ENCODE measurements around the gene ACTL10.

The ACTL10 gene

DNA sequence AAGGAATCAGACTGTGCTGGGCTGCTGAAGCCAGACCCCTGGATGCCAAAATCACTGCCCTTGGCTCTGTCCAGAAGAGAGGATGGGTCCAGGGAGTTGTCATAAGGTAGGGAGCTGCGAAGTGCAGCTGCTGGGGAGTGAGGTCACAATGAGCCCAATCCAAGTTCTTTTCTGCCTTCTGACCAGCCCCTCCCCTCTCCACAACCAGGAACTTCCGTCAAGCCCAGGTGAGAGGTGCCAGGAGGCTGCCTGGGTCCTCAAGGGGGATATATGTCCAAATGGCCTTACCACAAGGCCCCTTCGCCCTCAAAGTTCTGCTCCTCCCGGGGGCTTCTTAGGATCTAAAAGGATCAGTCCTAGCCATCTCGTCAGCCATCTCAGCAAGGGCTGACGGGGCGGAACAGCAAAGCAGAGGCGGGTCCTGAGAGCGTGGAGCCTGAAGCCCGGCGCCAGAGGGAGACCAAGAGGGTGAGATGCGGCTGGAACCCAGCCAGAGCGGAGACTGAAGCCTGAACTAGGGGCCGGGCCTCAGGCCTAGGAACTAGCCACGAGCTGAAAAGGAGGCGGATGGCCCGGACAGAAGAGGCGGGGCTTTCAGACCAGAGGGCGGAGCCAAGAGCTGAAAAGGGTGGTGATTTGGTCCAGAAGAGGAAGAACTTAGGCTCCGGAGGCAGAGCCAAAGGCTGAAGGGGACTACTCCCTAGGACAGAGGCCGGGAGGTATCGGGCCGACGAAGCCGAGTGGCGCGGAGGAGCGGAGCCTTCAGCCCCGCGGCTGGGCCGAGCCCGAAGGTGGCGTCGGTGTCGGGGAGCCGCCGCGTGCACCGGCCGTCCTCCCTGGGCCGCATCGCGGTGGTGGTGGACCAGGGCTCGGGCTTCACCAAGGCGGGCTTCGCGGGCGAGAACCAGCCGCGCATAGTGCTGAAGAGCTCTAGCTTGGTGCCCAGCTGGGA lies at the start of gene ACTL10:
TSS of gene ACTL10 (plus strand) at position 651 of the 952 bp plus-strand sequence. CDS start 555 bp downstream, outside the sequence.
- TF ChIP-seq, protein P1, sequence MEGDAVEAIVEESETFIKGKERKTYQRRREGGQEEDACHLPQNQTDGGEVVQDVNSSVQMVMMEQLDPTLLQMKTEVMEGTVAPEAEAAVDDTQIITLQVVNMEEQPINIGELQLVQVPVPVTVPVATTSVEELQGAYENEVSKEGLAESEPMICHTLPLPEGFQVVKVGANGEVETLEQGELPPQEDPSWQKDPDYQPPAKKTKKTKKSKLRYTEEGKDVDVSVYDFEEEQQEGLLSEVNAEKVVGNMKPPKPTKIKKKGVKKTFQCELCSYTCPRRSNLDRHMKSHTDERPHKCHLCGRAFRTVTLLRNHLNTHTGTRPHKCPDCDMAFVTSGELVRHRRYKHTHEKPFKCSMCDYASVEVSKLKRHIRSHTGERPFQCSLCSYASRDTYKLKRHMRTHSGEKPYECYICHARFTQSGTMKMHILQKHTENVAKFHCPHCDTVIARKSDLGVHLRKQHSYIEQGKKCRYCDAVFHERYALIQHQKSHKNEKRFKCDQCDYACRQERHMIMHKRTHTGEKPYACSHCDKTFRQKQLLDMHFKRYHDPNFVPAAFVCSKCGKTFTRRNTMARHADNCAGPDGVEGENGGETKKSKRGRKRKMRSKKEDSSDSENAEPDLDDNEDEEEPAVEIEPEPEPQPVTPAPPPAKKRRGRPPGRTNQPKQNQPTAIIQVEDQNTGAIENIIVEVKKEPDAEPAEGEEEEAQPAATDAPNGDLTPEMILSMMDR (IDR thresholded peaks at IDR 0.05; ENCODE audit: low read depth, low read length) = no peak
- peak; percentile 58 for TF ChIP-seq POLR2A (IDR thresholded peaks at IDR 0.05; ENCODE audit: extremely low read depth, insufficient read length)
- peak; percentile 68 for TF ChIP-seq MYC (IDR thresholded peaks at IDR 0.05; ENCODE audit: low read depth, low read length)
- TF ChIP-seq, protein P2, sequence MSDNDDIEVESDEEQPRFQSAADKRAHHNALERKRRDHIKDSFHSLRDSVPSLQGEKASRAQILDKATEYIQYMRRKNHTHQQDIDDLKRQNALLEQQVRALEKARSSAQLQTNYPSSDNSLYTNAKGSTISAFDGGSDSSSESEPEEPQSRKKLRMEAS (IDR thresholded peaks at IDR 0.05; ENCODE audit: low read depth, low read length) = peak; percentile 52; the same call in 1 of the 2 replicates
- DNase-seq (ENCODE audit: low read depth) = peak; percentile 95
- peak within 1 kb of the TSS; percentile 40 for H3K4me3 ChIP-seq (ENCODE audit: low read depth, low read length)

DNA sequence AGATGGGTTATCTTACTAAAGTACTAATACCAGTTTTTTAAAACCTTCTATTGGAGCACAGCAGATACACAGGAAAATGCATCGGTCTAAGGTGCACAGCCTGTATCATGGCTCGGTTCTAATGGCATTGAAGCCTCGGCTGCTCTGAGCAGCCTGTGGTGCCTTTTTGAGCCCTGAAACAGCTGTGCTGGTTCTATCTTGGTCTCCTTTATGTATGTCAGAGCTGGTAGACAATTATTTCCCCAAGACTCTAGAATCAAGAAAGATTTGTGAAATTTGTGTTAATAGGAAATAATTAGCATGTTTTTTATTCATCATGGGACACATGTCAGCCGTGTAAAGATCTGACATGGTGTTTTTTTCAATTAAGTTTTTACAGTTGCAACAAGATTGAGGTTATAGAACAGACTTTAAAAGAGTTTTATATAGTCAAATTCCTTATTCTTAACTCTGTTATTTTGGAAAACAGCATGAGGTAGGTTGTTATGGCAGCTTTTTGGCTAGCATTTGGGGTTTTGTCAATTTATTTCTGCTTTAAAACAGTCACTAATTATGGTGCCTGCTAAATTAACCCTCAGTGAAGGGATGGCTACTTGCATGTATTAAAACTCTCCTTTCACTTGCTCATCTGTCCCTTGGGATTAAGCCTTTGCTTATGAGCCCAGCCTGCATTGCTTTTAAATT lies 44.9 kb upstream of the ACTL10 start:
- H3K4me3 ChIP-seq (ENCODE audit: low read depth, low read length) = no peak overlapping the region
- TF ChIP-seq, protein P1 (IDR thresholded peaks at IDR 0.05; ENCODE audit: low read depth, low read length) = no peak
- TF ChIP-seq MYC (IDR thresholded peaks at IDR 0.05; ENCODE audit: low read depth, low read length) = no peak
- no peak for DNase-seq (ENCODE audit: low read depth)

DNA sequence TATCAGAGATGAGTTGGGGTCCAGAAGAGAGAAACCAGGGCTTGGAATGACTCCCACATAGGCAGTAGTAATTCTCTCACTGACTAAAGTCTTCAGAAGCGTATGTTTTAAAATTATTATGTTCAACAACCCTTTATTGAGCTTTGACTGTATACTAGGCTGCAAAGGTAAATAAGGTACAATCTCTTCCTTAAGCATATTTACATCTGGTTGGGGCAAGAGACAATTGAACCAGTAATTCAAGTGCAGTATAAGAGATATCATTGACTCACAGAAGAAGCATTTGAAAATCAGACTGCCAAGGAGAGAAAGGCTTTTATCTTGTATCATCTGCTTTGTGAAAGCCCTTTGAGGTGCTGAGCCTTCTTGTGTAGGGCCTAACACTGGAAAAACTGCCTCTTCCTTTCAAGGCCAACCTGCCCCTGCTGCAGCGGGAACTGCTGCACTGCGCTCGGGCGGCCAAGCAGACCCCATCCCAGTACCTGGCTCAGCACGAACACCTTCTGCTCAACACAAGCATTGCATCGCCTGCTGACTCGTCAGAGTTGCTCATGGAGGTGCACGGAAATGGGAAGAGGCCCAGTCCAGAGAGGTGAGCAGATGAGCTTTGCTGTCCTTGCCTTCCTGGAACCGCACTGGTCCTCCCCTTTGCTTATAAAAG lies 43.9 kb upstream of the ACTL10 start:
- DNase-seq (ENCODE audit: low read depth) = no peak
- H3K4me3 ChIP-seq (ENCODE audit: low read depth, low read length) = no peak overlapping the region
- TF ChIP-seq MYC (IDR thresholded peaks at IDR 0.05; ENCODE audit: low read depth, low read length) (no peak), POLR2A (IDR thresholded peaks at IDR 0.05; ENCODE audit: extremely low read depth, insufficient read length) (no peak)
- TF ChIP-seq, protein P1 (IDR thresholded peaks at IDR 0.05; ENCODE audit: low read depth, low read length) = no peak
- TF ChIP-seq, protein P2 (IDR thresholded peaks at IDR 0.05; ENCODE audit: low read depth, low read length) = no peak

DNA sequence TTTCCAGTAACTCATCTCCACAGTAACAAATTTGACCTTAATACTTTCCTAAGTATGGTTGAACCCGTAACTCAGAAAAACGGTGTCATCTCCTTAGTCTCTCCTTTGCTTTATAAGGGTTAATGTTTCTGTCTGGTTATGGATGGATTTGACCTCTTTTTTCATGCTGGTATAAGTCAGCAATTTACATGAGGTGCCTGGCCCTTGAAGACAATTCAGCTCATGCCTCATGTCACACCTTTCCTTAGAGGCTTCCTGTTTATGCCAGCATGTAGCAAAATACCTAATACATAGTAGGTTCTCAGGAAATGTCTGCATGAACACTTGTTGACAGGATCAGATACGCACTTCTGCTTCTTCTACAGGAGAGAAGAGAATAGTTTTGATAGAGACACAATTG lies 42.3 kb upstream of the ACTL10 start:
- no peak for DNase-seq (ENCODE audit: low read depth)
- no peak overlapping the region for H3K4me3 ChIP-seq (ENCODE audit: low read depth, low read length)
- TF ChIP-seq, protein P1 (IDR thresholded peaks at IDR 0.05; ENCODE audit: low read depth, low read length) = no peak
- no peak for TF ChIP-seq POLR2A (IDR thresholded peaks at IDR 0.05; ENCODE audit: extremely low read depth, insufficient read length)
- no peak for TF ChIP-seq MYC (IDR thresholded peaks at IDR 0.05; ENCODE audit: low read depth, low read length)
- TF ChIP-seq, protein P2 (IDR thresholded peaks at IDR 0.05; ENCODE audit: low read depth, low read length) = no peak

DNA sequence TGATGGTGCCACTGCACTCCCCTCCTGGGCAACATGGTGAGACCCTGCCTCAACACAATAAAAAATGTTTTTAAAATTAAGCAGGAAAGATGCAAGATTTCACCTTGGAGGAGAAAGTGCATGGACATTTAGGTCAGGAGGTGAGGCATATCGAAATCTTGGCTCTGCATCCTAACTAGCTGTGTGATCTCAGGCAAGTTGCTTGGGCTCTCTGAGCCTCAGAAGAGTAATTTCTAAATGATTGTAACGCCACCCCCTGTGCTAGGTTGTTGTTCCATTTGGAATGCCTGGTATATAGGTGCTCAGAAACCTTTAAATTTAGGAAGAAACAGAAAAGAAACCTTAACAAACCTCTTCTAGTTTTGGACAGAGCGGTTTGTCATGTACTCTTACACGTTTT lies 40.6 kb upstream of the ACTL10 start:
- no peak overlapping the region for H3K4me3 ChIP-seq (ENCODE audit: low read depth, low read length)
- DNase-seq (ENCODE audit: low read depth) = no peak
- TF ChIP-seq POLR2A (IDR thresholded peaks at IDR 0.05; ENCODE audit: extremely low read depth, insufficient read length) = no peak
- TF ChIP-seq, protein P2 (IDR thresholded peaks at IDR 0.05; ENCODE audit: low read depth, low read length) = no peak
- TF ChIP-seq, protein P1 (IDR thresholded peaks at IDR 0.05; ENCODE audit: low read depth, low read length) = no peak

Measured in NB4 (cell line).